Activated CD8-positive, alpha-beta memory T cell treated with anti-CD3 and anti-CD28 coated beads for 4 hours (primary cell): ENCODE results near the gene PAPOLA.
"Not testable (repeated sequence)": the region's sequence is repeated elsewhere in the genome, so short reads cannot be mapped to it uniquely, and the experiment has no call there.

Experiments
- DNase-seq, 2 donors: peaks; one replicate each; pipeline ENCODE4 v3.0.0-alpha.2; 2020; ENCODE audit warnings: low read depth in 2 of 2

Gene PAPOLA

GRCh38 chr14:96501740-96502620 is at the start of gene PAPOLA:
Gene PAPOLA (plus strand): TSS chr14:96502382. CDS start chr14:96502593, 211 bp downstream.
- peak; percentile 90 to 91 for DNase-seq

- DNase-seq: no peak
Observed at GRCh38 chr14:96452684-96453083, 49.5 kb upstream of the PAPOLA start.

- DNase-seq: no peak
Observed at GRCh38 chr14:96455588-96455987, 46.6 kb upstream of the PAPOLA start.

- DNase-seq: no peak
Observed at GRCh38 chr14:96459851-96460250, 42.3 kb upstream of the PAPOLA start.

GRCh38 chr14:96461950-96462798 is 40.0 kb upstream of the PAPOLA start:
- DNase-seq: no peak

GRCh38 chr14:96464136-96464535 is 38.0 kb upstream of the PAPOLA start:
- DNase-seq: no peak

GRCh38 chr14:96466918-96467317 is 35.3 kb upstream of the PAPOLA start:
- no peak for DNase-seq

- DNase-seq: no peak
Observed at GRCh38 chr14:96470331-96470730, 31.9 kb upstream of the PAPOLA start.

- not testable (repeated sequence) for DNase-seq
Observed at GRCh38 chr14:96470967-96471366, 31.2 kb upstream of the PAPOLA start.

GRCh38 chr14:96478119-96478518 is 24.1 kb upstream of the PAPOLA start:
- DNase-seq: no peak

GRCh38 chr14:96479435-96480146 is 22.6 kb upstream of the PAPOLA start:
- no peak for DNase-seq

GRCh38 chr14:96481731-96482314 is 20.4 kb upstream of the PAPOLA start:
- no peak for DNase-seq

GRCh38 chr14:96482986-96483385 is 19.2 kb upstream of the PAPOLA start:
- no peak for DNase-seq

GRCh38 chr14:96484399-96484798 is 17.8 kb upstream of the PAPOLA start:
- no peak for DNase-seq

- DNase-seq: no peak
Observed at GRCh38 chr14:96486705-96487104, 15.5 kb upstream of the PAPOLA start.

- no peak for DNase-seq
Observed at GRCh38 chr14:96489327-96489726, 12.9 kb upstream of the PAPOLA start.

- DNase-seq: no peak
Observed at GRCh38 chr14:96493178-96493577, 9.0 kb upstream of the PAPOLA start.

- DNase-seq: no peak
Observed at GRCh38 chr14:96494331-96494730, 7.9 kb upstream of the PAPOLA start.

- no peak for DNase-seq
Observed at GRCh38 chr14:96497087-96497486, 5.1 kb upstream of the PAPOLA start.

- DNase-seq: no peak
Observed at GRCh38 chr14:96497586-96497985, 4.6 kb upstream of the PAPOLA start.

- DNase-seq: peak in 1 of 2 donors; percentile 4
Observed at GRCh38 chr14:96501217-96501739, 904 bp upstream of the PAPOLA start.
